Measurements from ENCODE around the gene TMEM92.

DNA sequence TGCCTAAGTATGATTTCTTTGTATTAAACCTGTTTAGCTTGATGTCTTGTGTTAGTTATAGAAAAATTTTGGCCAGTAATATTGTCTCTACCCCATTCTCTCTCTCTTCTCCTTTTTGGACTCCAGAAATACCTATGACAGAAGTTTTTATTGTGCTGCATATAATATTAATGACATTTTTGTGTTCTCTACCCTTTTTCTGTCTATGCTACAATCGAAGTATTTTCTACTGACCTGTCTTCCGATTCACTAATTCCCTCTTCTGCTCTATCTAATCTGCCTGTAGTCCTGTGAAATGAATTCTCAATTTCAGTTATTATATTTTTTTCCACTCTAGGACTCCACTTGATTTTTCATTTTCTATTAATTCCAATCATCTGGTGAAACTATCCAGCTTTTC lies 26.0 kb upstream of the TMEM92 start:
- TF ChIP-seq, protein P1, sequence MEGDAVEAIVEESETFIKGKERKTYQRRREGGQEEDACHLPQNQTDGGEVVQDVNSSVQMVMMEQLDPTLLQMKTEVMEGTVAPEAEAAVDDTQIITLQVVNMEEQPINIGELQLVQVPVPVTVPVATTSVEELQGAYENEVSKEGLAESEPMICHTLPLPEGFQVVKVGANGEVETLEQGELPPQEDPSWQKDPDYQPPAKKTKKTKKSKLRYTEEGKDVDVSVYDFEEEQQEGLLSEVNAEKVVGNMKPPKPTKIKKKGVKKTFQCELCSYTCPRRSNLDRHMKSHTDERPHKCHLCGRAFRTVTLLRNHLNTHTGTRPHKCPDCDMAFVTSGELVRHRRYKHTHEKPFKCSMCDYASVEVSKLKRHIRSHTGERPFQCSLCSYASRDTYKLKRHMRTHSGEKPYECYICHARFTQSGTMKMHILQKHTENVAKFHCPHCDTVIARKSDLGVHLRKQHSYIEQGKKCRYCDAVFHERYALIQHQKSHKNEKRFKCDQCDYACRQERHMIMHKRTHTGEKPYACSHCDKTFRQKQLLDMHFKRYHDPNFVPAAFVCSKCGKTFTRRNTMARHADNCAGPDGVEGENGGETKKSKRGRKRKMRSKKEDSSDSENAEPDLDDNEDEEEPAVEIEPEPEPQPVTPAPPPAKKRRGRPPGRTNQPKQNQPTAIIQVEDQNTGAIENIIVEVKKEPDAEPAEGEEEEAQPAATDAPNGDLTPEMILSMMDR (IDR thresholded peaks at IDR 0.05; ENCODE audit: low read depth, low read length): no peak
- TF ChIP-seq EZH2phosphoT487 (IDR thresholded peaks at IDR 0.05; ENCODE audit: low read depth): no peak

Measured in OCI-LY3 (cell line).